H1 (cell line): ENCODE data around the gene EFHD1. TPM values are rescaled to one million over a fixed set of nuclear protein-coding genes. Genes with fewer than 3 reads are reported as not detected.
A peak's percentile ranks its signal among the peaks of the same experiment; 100 is the strongest.

Experiments
- CBX8 ChIP-seq: fragments of 300-800, 300-1000 bp; sonication (generic); IDR thresholded peaks from 2 replicates; pipeline ENCODE4 v1.7.1; 2016; ENCODE audit warnings: low read depth, low read length, borderline replicate concordance
- EGR1 ChIP-seq: IDR thresholded peaks from 2 replicates; pipeline ENCODE4 v1.6.1; 2011; ENCODE audit warnings: low read depth, low read length, borderline replicate concordance
- EP300 ChIP-seq, 2 experiments: IDR thresholded peaks; 1 replicate in 1 of 2; 2 replicates in 1 of 2; pipeline ENCODE4 v1.6.1; 2011 to 2012; ENCODE audit warnings: low read depth in 2 of 2, low read length in 2 of 2, mild to moderate bottlenecking in 2 of 2, borderline replicate concordance in 1 of 2, inconsistent platforms in 1 of 2, moderate library complexity in 1 of 2
- KDM4A ChIP-seq: IDR thresholded peaks from one replicate; pipeline ENCODE4 v1.7.1; 2012; ENCODE audit warnings: low read depth, mild to moderate bottlenecking, moderate library complexity, low read length, inconsistent platforms; ENCODE audit not compliant: severe bottlenecking
- MAFK ChIP-seq: IDR thresholded peaks from 2 replicates; pipeline ENCODE4 v1.6.1; 2012; ENCODE audit warnings: low read depth, mild to moderate bottlenecking, improper control_type of control experiment, low read length
- PHF8 ChIP-seq: fragments of 200-600 bp; sonication (generic); conservative IDR thresholded peaks from 2 replicates; pipeline ENCODE4 v1.7.1; 2012; ENCODE audit warnings: low read depth, mild to moderate bottlenecking, inconsistent platforms, low read length, moderate library complexity
- POU5F1 ChIP-seq: IDR thresholded peaks from 2 replicates; pipeline ENCODE4 v1.6.1; 2011; ENCODE audit warnings: low read depth, mild to moderate bottlenecking, low read length, moderate library complexity
- RBBP5 ChIP-seq: IDR thresholded peaks from 2 replicates; pipeline ENCODE4 v1.7.1; 2012; ENCODE audit warnings: low read depth, mild to moderate bottlenecking, inconsistent platforms, low read length, moderate library complexity, borderline replicate concordance
- RNF2 ChIP-seq: fragments of 200-900, 300-1000 bp; sonication (generic); IDR thresholded peaks from 2 replicates; pipeline ENCODE4 v1.7.1; 2016; ENCODE audit warnings: borderline replicate concordance, low read depth, mild to moderate bottlenecking, antibody characterized with exemption, low read length; ENCODE audit not compliant: poor library complexity, severe bottlenecking; ENCODE audit errors: missing control alignments
- SIN3A ChIP-seq, 2 experiments: IDR thresholded peaks in 1 of 2; conservative IDR thresholded peaks in 1 of 2; 2 replicates each; pipeline ENCODE4 v1.6.1; 2011 to 2012; ENCODE audit warnings: low read length in 2 of 2, improper control_type of control experiment in 1 of 2, low read depth in 1 of 2, mild to moderate bottlenecking in 1 of 2
- SRF ChIP-seq: IDR thresholded peaks from 2 replicates; pipeline ENCODE4 v1.6.1; 2011; ENCODE audit warnings: mild to moderate bottlenecking, low read depth, low read length, moderate library complexity
- SUZ12 ChIP-seq: fragments of 200-600 bp; sonication (generic); IDR thresholded peaks from 2 replicates; pipeline ENCODE4 v1.6.1; 2012; ENCODE audit warnings: mild to moderate bottlenecking, inconsistent platforms, low read length, moderate library complexity, mixed read lengths
- TAF1 ChIP-seq: IDR thresholded peaks from 2 replicates; pipeline ENCODE4 v1.6.1; 2011; ENCODE audit warnings: mild to moderate bottlenecking, low read depth, low read length
- TBP ChIP-seq: IDR thresholded peaks from 2 replicates; pipeline ENCODE4 v1.6.1; 2011; ENCODE audit warnings: low read depth, low read length, improper control_type of control experiment
- polyA plus RNA-seq, 7 experiments: library from polyadenylated mRNA; depleted of rRNA in 3 of 7; stranded (reverse) in 5 of 7; unstranded in 2 of 7; fragments of >200 nt in 5 of 7; fragments of 200-250 nt in 2 of 7; gene quantifications; 1 replicate in 5 of 7; 2 replicates in 1 of 7; 4 replicates in 1 of 7; pipeline versions ENCODE4 v1.2.1 to v1.2.3, GENCODE V29; 2011 to 2013; ENCODE audit warnings: missing spikeins in 2 of 7, mixed read lengths in 2 of 7
- total RNA-seq: library from RNA; stranded (reverse); fragmentation: NEBNext Ultra II Directional; extraction: Animal tissue kit (Norgen Biotek cat#: 25700); gene quantifications from 2 replicates; pipeline ENCODE4 v1.2.1, GENCODE V29; 2021
- TF ChIP-seq, protein P1 (sequence below): IDR thresholded peaks from 2 replicates; pipeline ENCODE4 v1.6.1; 2012; ENCODE audit warnings: inconsistent platforms

The EFHD1 gene
- total and polyA plus RNA-seq, 2 of the 8 experiments (the other 6 are each of a cell fraction or from before 2014, with no cell fraction given) = 3.4 to 4.5 TPM

- TF ChIP-seq POU5F1 (no peak), RNF2 (peak; percentile 21), EP300 (IDR thresholded peaks at IDR 0.05; ENCODE audit: borderline replicate concordance in 1 of 2, low read depth in 2 of 2, low read length in 2 of 2) (no peak), MAFK (no peak), KDM4A (peak; percentile 99), TBP (peak; percentile 45; the same call in 1 of the 2 replicates), RBBP5 (peak; percentile 72; the same call in 1 of the 2 replicates), SRF (no peak), SIN3A (conservative IDR thresholded peaks at IDR 0.05 in 1 of 2, IDR thresholded peaks at IDR 0.05 in 1 of 2; ENCODE audit: low read depth in 1 of 2, low read length in 2 of 2) (0 out of 4 replicates have a peak, but pooled peaks of 1 of the 2 experiments have one; percentile 25), CBX8 (no peak), TAF1 (0 out of 2 replicates have a peak, but pooled peaks have one; percentile 35), PHF8 (peak; percentile 21; the same call in 1 of the 2 replicates), SUZ12 (peak; percentile 53; the same call in 1 of the 2 replicates), EGR1 (no peak)
- TF ChIP-seq, protein P1, sequence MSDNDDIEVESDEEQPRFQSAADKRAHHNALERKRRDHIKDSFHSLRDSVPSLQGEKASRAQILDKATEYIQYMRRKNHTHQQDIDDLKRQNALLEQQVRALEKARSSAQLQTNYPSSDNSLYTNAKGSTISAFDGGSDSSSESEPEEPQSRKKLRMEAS = peak; percentile 97
These were observed at the start of gene EFHD1 (continued) for GRCh38 chr2:232633413-232634205.
